Type B pancreatic cell (in vitro differentiated cells): ENCODE data around the gene ANO5. TPM values are rescaled to one million over a fixed set of nuclear protein-coding genes. Genes with fewer than 3 reads are reported as not detected.
"Not testable (repeated sequence)": the region's sequence is repeated elsewhere in the genome, so short reads cannot be mapped to it uniquely, and the experiment has no call there.

ENCODE experiments used
- DNase-seq: peaks from one replicate; pipeline ENCODE4 v3.0.0; 2021; ENCODE audit warnings: mixed read lengths; ENCODE audit not compliant: unreplicated experiment; ENCODE audit errors: extremely low spot score
- H3K27ac Mint-ChIP-seq: 2 replicates; pipeline ENCODE4 v1.8.0; 2021; ENCODE audit warnings: mild to moderate bottlenecking, mixed read lengths
- H3K27me3 Mint-ChIP-seq: 2 replicates; pipeline ENCODE4 v1.8.0; 2021; ENCODE audit warnings: mixed read lengths
- H3K36me3 Mint-ChIP-seq: 2 replicates; pipeline ENCODE4 v1.8.0; 2021; ENCODE audit warnings: mixed read lengths
- H3K4me1 Mint-ChIP-seq: one replicate; pipeline ENCODE4 v1.8.0; 2021; ENCODE audit warnings: mixed read lengths; ENCODE audit not compliant: unreplicated experiment
- H3K4me3 Mint-ChIP-seq: 2 replicates; pipeline ENCODE4 v1.8.0; 2021; ENCODE audit warnings: mild to moderate bottlenecking, mixed read lengths
- H3K9me3 Mint-ChIP-seq: 2 replicates; pipeline ENCODE4 v1.8.0; 2021; ENCODE audit warnings: mixed read lengths
- total RNA-seq: library from RNA; stranded (reverse); gene quantifications from 2 replicates; pipeline ENCODE4 v1.2.1, GENCODE V29; 2021; ENCODE audit warnings: low replicate concordance
- TF ChIP-seq, protein P1 (sequence below): fragments of 200-600 bp; sonication (generic); conservative IDR thresholded peaks from 2 replicates; pipeline ENCODE4 v1.5.0; 2021; ENCODE audit warnings: antibody characterized with exemption, mild to moderate bottlenecking

ANO5 gene
- total RNA-seq, 1 donor from 2014 or later: 4.1 TPM

DNA sequence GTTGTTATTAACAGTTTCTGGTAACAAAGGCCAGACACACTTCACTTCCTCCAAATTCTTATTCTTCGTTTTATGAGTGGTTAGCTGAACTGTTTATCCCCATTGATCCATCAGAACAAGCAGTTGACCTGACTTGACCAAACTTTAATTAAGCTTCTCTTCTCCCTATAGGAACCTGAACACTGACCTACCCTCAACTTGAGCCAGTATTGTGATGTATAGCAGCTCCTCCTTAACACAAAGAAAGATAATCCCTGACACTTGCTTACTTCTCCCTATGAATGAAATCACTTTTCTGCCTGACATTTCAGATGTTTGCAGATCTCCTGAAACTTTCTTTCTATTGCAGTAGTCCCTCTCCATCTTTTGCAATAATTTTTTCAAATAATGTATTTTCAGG lies 41.9 kb downstream of the ANO5 start:
- H3K27ac Mint-ChIP-seq: no peak overlapping the region
- no peaks in the 10 kb centered on the region for H3K9me3 Mint-ChIP-seq
- no peaks in the 10 kb centered on the region for H3K4me1 Mint-ChIP-seq
- DNase-seq: no peak
- TF ChIP-seq, protein P1, sequence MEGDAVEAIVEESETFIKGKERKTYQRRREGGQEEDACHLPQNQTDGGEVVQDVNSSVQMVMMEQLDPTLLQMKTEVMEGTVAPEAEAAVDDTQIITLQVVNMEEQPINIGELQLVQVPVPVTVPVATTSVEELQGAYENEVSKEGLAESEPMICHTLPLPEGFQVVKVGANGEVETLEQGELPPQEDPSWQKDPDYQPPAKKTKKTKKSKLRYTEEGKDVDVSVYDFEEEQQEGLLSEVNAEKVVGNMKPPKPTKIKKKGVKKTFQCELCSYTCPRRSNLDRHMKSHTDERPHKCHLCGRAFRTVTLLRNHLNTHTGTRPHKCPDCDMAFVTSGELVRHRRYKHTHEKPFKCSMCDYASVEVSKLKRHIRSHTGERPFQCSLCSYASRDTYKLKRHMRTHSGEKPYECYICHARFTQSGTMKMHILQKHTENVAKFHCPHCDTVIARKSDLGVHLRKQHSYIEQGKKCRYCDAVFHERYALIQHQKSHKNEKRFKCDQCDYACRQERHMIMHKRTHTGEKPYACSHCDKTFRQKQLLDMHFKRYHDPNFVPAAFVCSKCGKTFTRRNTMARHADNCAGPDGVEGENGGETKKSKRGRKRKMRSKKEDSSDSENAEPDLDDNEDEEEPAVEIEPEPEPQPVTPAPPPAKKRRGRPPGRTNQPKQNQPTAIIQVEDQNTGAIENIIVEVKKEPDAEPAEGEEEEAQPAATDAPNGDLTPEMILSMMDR: no peak
- no peaks in the 10 kb centered on the region for H3K36me3 Mint-ChIP-seq
- no peaks in the 10 kb centered on the region for H3K27me3 Mint-ChIP-seq
- H3K4me3 Mint-ChIP-seq: no peak overlapping the region

DNA sequence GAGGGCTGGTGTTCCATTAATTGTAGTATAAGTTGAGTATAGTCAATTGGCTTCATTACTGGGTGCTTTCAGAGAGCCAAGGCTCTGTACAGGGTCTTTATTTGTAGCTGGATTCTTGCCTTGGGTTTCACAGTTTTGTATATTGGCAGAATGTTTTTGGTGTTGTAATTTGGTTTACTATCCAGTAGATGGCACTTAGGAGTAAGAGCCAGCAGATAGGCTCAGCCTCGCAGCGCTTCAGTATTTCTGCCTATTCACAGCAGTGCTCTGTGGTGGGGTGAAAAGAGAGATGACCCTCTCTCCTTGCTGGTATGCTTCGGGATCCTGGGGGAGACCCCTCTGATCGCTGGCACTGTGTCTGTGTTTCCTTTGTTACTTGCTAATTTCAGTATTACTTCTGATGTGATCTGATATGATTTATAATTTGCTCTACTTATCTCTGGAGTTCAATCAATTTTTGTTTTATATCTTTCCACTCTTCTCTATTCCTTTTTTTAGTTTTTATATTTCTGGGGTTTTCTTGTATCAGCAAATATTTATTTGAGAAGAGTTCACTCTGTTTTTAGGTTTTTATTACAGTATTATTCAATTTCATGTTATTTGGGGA lies 52.2 kb downstream of the ANO5 start:
- no peak for DNase-seq
- TF ChIP-seq, protein P1: peak; percentile 80
- Mint-ChIP-seq H3K9me3 (no peaks in the 10 kb centered on the region), H3K36me3 (no peaks in the 10 kb centered on the region), H3K4me3 (no peak overlapping the region), H3K27me3 (no peaks in the 10 kb centered on the region), H3K4me1 (peaks cover 4% of the 10 kb centered on the region), H3K27ac (no peak overlapping the region)

DNA sequence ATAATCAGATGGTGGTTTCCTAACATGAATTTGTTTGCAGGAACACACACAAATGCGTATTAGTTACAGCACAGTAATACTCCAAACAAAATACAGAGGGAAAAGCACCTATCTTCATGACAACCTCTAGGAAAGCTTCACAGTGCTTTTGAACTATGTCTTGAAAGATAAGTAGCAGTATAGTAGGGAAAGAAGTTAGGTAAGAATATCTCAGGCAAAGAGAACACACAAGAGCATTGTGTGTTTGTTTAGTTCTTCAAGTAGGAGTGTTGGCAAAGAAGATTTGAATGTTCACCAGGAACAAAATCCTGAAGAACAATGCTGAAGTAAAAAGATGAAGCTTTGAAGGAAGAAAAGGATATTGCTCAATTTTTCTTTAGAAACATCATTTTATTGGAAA lies 54.1 kb downstream of the ANO5 start:
- no peaks in the 10 kb centered on the region for H3K27me3 Mint-ChIP-seq
- no peaks in the 10 kb centered on the region for H3K9me3 Mint-ChIP-seq
- TF ChIP-seq, protein P1: no peak
- H3K27ac Mint-ChIP-seq: no peak overlapping the region
- peaks cover 4% of the 10 kb centered on the region for H3K4me1 Mint-ChIP-seq
- H3K36me3 Mint-ChIP-seq: no peaks in the 10 kb centered on the region
- H3K4me3 Mint-ChIP-seq: no peak overlapping the region
- DNase-seq: no peak

DNA sequence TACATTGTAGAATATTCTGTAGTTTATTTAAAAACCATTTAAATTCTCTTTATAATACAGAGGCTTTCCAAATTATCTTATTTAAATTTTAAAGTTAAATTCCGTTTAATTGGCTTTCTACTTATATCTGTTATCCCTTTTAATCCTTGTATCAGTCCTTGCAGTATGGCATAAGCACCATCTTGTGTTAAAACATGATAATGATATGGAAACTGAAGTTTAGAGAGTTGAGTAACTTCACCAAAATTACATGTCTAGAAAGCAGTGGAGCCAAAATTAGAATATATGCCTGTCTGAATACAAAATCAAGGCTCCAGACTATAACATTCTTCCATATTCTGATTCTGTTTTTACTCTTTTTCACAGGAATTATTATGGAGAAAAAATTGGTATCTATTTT lies 57.0 kb downstream of the ANO5 start:
- H3K36me3 Mint-ChIP-seq: no peaks in the 10 kb centered on the region
- peaks cover 2% of the 10 kb centered on the region for H3K4me1 Mint-ChIP-seq
- no peaks in the 10 kb centered on the region for H3K27me3 Mint-ChIP-seq
- no peak overlapping the region for H3K27ac Mint-ChIP-seq
- H3K9me3 Mint-ChIP-seq: no peaks in the 10 kb centered on the region
- no peak for DNase-seq
- TF ChIP-seq, protein P1: no peak
- no peak overlapping the region for H3K4me3 Mint-ChIP-seq

DNA sequence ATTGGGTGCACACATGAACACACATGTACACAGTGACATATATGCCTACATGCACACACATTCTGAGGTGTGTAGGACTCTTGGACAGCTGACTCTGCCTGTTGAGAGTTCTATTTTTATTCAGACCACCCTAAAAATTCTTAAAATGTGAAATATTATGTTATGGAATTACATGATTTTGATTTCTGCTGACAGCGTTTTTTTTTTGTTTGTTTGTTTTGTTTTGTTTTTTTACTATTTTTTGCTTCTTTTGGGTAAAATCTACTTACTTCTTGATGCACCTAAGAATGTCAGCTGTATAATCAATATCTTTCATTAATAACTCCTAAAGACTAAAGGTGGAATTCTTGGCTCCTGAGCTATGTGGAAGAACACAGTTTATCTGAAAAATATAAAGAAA lies 64.0 kb downstream of the ANO5 start:
- H3K36me3 Mint-ChIP-seq: no peaks in the 10 kb centered on the region
- no peaks in the 10 kb centered on the region for H3K27me3 Mint-ChIP-seq
- no peak overlapping the region for H3K27ac Mint-ChIP-seq
- no peak for DNase-seq
- H3K9me3 Mint-ChIP-seq: no peaks in the 10 kb centered on the region
- TF ChIP-seq, protein P1: no peak
- H3K4me1 Mint-ChIP-seq: no peaks in the 10 kb centered on the region
- H3K4me3 Mint-ChIP-seq: no peak overlapping the region

- Mint-ChIP-seq H3K9me3 (no peaks in the 10 kb centered on the region), H3K36me3 (no peaks in the 10 kb centered on the region), H3K4me1 (no peaks in the 10 kb centered on the region), H3K27me3 (no peaks in the 10 kb centered on the region), H3K4me3 (no peak overlapping the region), H3K27ac (no peak overlapping the region)
- TF ChIP-seq, protein P1: no peak
- DNase-seq: no peak
These were observed 70.7 kb downstream of the ANO5 start for GRCh38 chr11:22263613-22264012.

GRCh38 chr11:22268983-22269624 lies 76.2 kb downstream of the ANO5 start:
- not testable (repeated sequence) for H3K4me1 Mint-ChIP-seq, H3K27me3 Mint-ChIP-seq, H3K4me3 Mint-ChIP-seq, H3K27ac Mint-ChIP-seq, H3K9me3 Mint-ChIP-seq, DNase-seq, H3K36me3 Mint-ChIP-seq
